ENCODE data around the gene UBE2D2. TPM values are rescaled to one million over a fixed set of nuclear protein-coding genes. Genes with fewer than 3 reads are reported as not detected.
A peak's percentile ranks its signal among the peaks of the same experiment; 100 is the strongest.
"Not testable (repeated sequence)": the region's sequence is repeated elsewhere in the genome, so short reads cannot be mapped to it uniquely, and the experiment has no call there.

The UBE2D2 gene
- total and polyA plus RNA-seq, 2 experiments from 2014 or later, result 120 to 172 TPM

- no peaks in the 10 kb centered on the region for H4K20me1 ChIP-seq (replicated peaks; ENCODE audit: insufficient read depth)
- H3K79me2 ChIP-seq (replicated peaks; ENCODE audit: insufficient read depth), result no peaks in the 10 kb centered on the region
- H3K4me1 ChIP-seq (ENCODE audit: insufficient read depth), result no peaks in the 10 kb centered on the region
- no peak overlapping the region for H2AFZ ChIP-seq
- H3K4me3 Mint-ChIP-seq, result no peak overlapping the region
- DNase-seq (ENCODE audit: low spot score), result no peak
- no peaks in the 10 kb centered on the region for H3K36me3 ChIP-seq (ENCODE audit: insufficient read depth)
- 0 out of 2 replicates have a peak, but pooled peaks cover 5% of the 10 kb centered on the region for H3F3A ChIP-seq (replicated peaks; ENCODE audit: low read depth)
- H3K9me3 Mint-ChIP-seq, result peaks cover 7% of the 10 kb centered on the region; the same call in 2 of the 3 replicates
- H3K4me1 Mint-ChIP-seq, result peaks cover 8% of the 10 kb centered on the region
- no peak overlapping the region for H3K4me3 ChIP-seq
- TF ChIP-seq ETS1 (IDR thresholded peaks at IDR 0.05), result no peak
- no peak for TF ChIP-seq ZNF331 (CRISPR knock-in tag; IDR thresholded peaks at IDR 0.05; ENCODE audit: low read depth)
- no peak overlapping the region for H3K4me2 ChIP-seq
- no peak overlapping the region for H3K27ac ChIP-seq (ENCODE audit: low read depth)
- H3K27me3 ChIP-seq (ENCODE audit: insufficient read depth), result no peaks in the 10 kb centered on the region
- H3K9me2 ChIP-seq (ENCODE audit: insufficient read depth), result 0 out of 2 replicates have a peak, but pooled peaks cover 4% of the 10 kb centered on the region
- ATAC-seq, result no peak
- peaks cover 6% of the 10 kb centered on the region; the same call in 2 of the 3 replicates for H3K36me3 Mint-ChIP-seq (ENCODE audit: low read depth)
- H3K27ac Mint-ChIP-seq, result no peak overlapping the region
- peaks cover 18% of the 10 kb centered on the region for H3K27me3 Mint-ChIP-seq (ENCODE audit: insufficient read depth, low read depth, poor library complexity)
These were observed 48.3 kb upstream of the UBE2D2 start for GRCh38 chr5:139512786-139513390.

GRCh38 chr5:139513434-139513833, 47.7 kb upstream of the UBE2D2 start:
- ATAC-seq (peak; percentile 76), DNase-seq (ENCODE audit: low spot score) (peak; percentile 90)
- not testable (repeated sequence) for H3K27me3 ChIP-seq (ENCODE audit: insufficient read depth); H3K27ac ChIP-seq (ENCODE audit: low read depth); H2AFZ ChIP-seq; H3K4me2 ChIP-seq; H3K36me3 ChIP-seq (ENCODE audit: insufficient read depth); H3K4me3 ChIP-seq; H3K36me3 Mint-ChIP-seq (ENCODE audit: low read depth); H3K9me2 ChIP-seq (ENCODE audit: insufficient read depth); H3K27ac Mint-ChIP-seq; H3K79me2 ChIP-seq (replicated peaks; ENCODE audit: insufficient read depth); H4K20me1 ChIP-seq (replicated peaks; ENCODE audit: insufficient read depth); H3K9me3 Mint-ChIP-seq; H3K4me1 ChIP-seq (ENCODE audit: insufficient read depth); H3F3A ChIP-seq (replicated peaks; ENCODE audit: low read depth); H3K4me3 Mint-ChIP-seq
- Mint-ChIP-seq H3K4me1 (peaks cover 12% of the 10 kb centered on the region), H3K27me3 (ENCODE audit: insufficient read depth, low read depth, poor library complexity) (peaks cover 21% of the 10 kb centered on the region)
- peak; percentile 85 to 99 for TF ChIP-seq CTCF (conservative IDR thresholded peaks at IDR 0.05; ENCODE audit: low read depth in 2 of 2)

- Mint-ChIP-seq H3K9me3 (peaks cover 7% of the 10 kb centered on the region; the same call in 2 of the 3 replicates), H3K36me3 (ENCODE audit: low read depth) (peaks cover 6% of the 10 kb centered on the region; the same call in 2 of the 3 replicates), H3K4me3 (no peak overlapping the region), H3K27ac (no peak overlapping the region), H3K27me3 (ENCODE audit: insufficient read depth, low read depth, poor library complexity) (peaks cover 26% of the 10 kb centered on the region), H3K4me1 (peaks cover 16% of the 10 kb centered on the region)
- ATAC-seq, result no peak
- Histone ChIP-seq H4K20me1 (replicated peaks; ENCODE audit: insufficient read depth) (no peaks in the 10 kb centered on the region), H3K4me3 (no peak overlapping the region), H3K9me2 (ENCODE audit: insufficient read depth) (0 out of 2 replicates have a peak, but pooled peaks cover 4% of the 10 kb centered on the region), H3K4me1 (ENCODE audit: insufficient read depth) (peaks cover 6% of the 10 kb centered on the region; the same call in 1 of the 2 replicates), H3K79me2 (replicated peaks; ENCODE audit: insufficient read depth) (no peaks in the 10 kb centered on the region), H3F3A (replicated peaks; ENCODE audit: low read depth) (peaks cover 5% of the 10 kb centered on the region; the same call in 1 of the 2 replicates), H3K27ac (ENCODE audit: low read depth) (no peak overlapping the region), H3K4me2 (no peak overlapping the region), H2AFZ (no peak overlapping the region), H3K27me3 (ENCODE audit: insufficient read depth) (no peaks in the 10 kb centered on the region), H3K36me3 (ENCODE audit: insufficient read depth) (no peaks in the 10 kb centered on the region)
- no peak for DNase-seq (ENCODE audit: low spot score)
- TF ChIP-seq REST (IDR thresholded peaks at IDR 0.05; ENCODE audit: unreplicated experiment) (no peak), JUNB (IDR thresholded peaks at IDR 0.05; ENCODE audit: unreplicated experiment) (no peak), ZNF331 (CRISPR knock-in tag; IDR thresholded peaks at IDR 0.05; ENCODE audit: low read depth) (no peak), ZNF114 (CRISPR knock-in tag; IDR thresholded peaks at IDR 0.05) (no peak), STAT1 (IDR thresholded peaks at IDR 0.05; ENCODE audit: unreplicated experiment) (no peak), NANOG (IDR thresholded peaks at IDR 0.05; ENCODE audit: borderline replicate concordance) (no peak)
These were observed 47.2 kb upstream of the UBE2D2 start for GRCh38 chr5:139513852-139514485.
